PC-3 (cell line): ENCODE measurements around the gene CCIN. TPM values are rescaled to one million over a fixed set of nuclear protein-coding genes. Genes with fewer than 3 reads are reported as not detected.
A peak's percentile ranks its signal among the peaks of the same experiment; 100 is the strongest.

Experiments
- ATAC-seq: fragments of 200-7000 bp; cut with Tn5 transposase; 2 replicates; pipeline ENCODE4 v1.9.1; 2020; ENCODE audit warnings: mild to moderate bottlenecking, moderate library complexity
- BruUV-seq: library from RNA; stranded (reverse); fragments of 400-500 nt; replicated peaks from 2 replicates; lab custom pipeline; 2021; lab: Mats Ljungman, UMichigan
- CTCF ChIA-PET: fragments of 300-600 bp; sonication (Branson Sonifier 250); formaldehyde crosslinking; loops from one replicate; lab custom pipeline; 2022; ENCODE audit warnings: antibody characterized with exemption; lab: Charles Lee
- POLR2A ChIA-PET: fragments of 300-600 bp; sonication (Branson Sonifier 250); formaldehyde crosslinking; loops from one replicate; lab custom pipeline; 2022; ENCODE audit warnings: antibody characterized with exemption; ENCODE audit not compliant: unreplicated experiment; lab: Charles Lee
- DNase-seq: peaks from one replicate; pipeline ENCODE4 v3.0.0-alpha.2; 2015
- H2AFZ ChIP-seq: fragments of 300-600 bp; sonication (generic); 2 replicates; pipeline ENCODE4 v1.6.0; 2016; ENCODE audit warnings: antibody characterized with exemption, low read length
- H3F3A ChIP-seq: fragments of 300-600 bp; sonication (generic); one replicate; pipeline ENCODE4 v1.6.0; 2017; ENCODE audit warnings: antibody characterized with exemption, low read length, control low read depth, mild to moderate bottlenecking; ENCODE audit not compliant: unreplicated experiment
- H3K27ac ChIP-seq: fragments of 300-600 bp; sonication (generic); 2 replicates; pipeline ENCODE4 v1.5.1; 2016; ENCODE audit warnings: mild to moderate bottlenecking, low read length
- H3K27me3 ChIP-seq: fragments of 300-600 bp; sonication (generic); 2 replicates; pipeline ENCODE4 v1.6.1; 2016; ENCODE audit warnings: low read length, mixed read lengths
- H3K36me3 ChIP-seq: fragments of 300-600 bp; sonication (generic); 2 replicates; pipeline ENCODE4 v1.6.1; 2016; ENCODE audit warnings: low read depth, mixed run types, low read length, mixed read lengths
- H3K4me1 ChIP-seq: fragments of 300-600 bp; sonication (generic); 2 replicates; pipeline ENCODE4 v1.5.1; 2016; ENCODE audit warnings: low read length; ENCODE audit not compliant: insufficient read depth
- H3K4me2 ChIP-seq: fragments of 300-600 bp; sonication (generic); 2 replicates; pipeline ENCODE4 v1.6.0; 2016; ENCODE audit warnings: low read length
- H3K4me3 ChIP-seq: fragments of 300-600 bp; sonication (generic); 2 replicates; pipeline ENCODE4 v1.5.1; 2016; ENCODE audit warnings: mild to moderate bottlenecking, low read length, mixed read lengths
- H3K79me2 ChIP-seq: fragments of 300-600 bp; sonication (generic); 2 replicates; pipeline ENCODE4 v1.6.1; 2017; ENCODE audit warnings: low read length, mixed read lengths
- H3K9ac ChIP-seq: fragments of 300-600 bp; sonication (generic); 2 replicates; pipeline ENCODE4 v1.6.0; 2016; ENCODE audit warnings: mild to moderate bottlenecking, low read length
- H3K9me2 ChIP-seq: fragments of 300-600 bp; sonication (generic); replicated peaks from 2 replicates; pipeline ENCODE4 v1.6.1; 2016; ENCODE audit warnings: mixed run types, low read length, mixed read lengths
- H3K9me3 ChIP-seq: fragments of 300-600 bp; sonication (generic); 2 replicates; pipeline ENCODE4 v1.6.1; 2016; ENCODE audit warnings: low read length, mixed read lengths
- H4K20me1 ChIP-seq: fragments of 300-600 bp; sonication (generic); 2 replicates; pipeline ENCODE4 v1.6.1; 2016; ENCODE audit warnings: low read length, mixed read lengths
- CTCF ChIP-seq: fragments of 300-600 bp; sonication (generic); conservative IDR thresholded peaks from 2 replicates; pipeline ENCODE4 v1.5.1; 2017; ENCODE audit warnings: antibody characterized with exemption, low read depth, mild to moderate bottlenecking, low read length
- EZH2 ChIP-seq: fragments of 300-600 bp; sonication (generic); IDR thresholded peaks from one replicate; pipeline ENCODE4 v1.6.1; 2017; ENCODE audit warnings: antibody characterized with exemption, mild to moderate bottlenecking, low read length; ENCODE audit not compliant: unreplicated experiment
- EZH2phosphoT487 ChIP-seq: fragments of 300-600 bp; sonication (generic); IDR thresholded peaks from 2 replicates; pipeline ENCODE4 v1.6.1; 2018; ENCODE audit warnings: mild to moderate bottlenecking, antibody characterized with exemption, low read length, borderline replicate concordance
- intact Hi-C: fragments of 100-400 bp; cut with micrococcal nuclease; formaldehyde crosslinking; loops from 2 replicates; pipeline ENCODE4 v1.9.0; 2023
- total RNA-seq: library from RNA; depleted of rRNA; stranded (reverse); fragments of >200 nt; gene quantifications from 2 replicates; pipeline ENCODE4 v1.2.3, GENCODE V29; 2014

The CCIN gene
- total RNA-seq, 1 experiment from 2014 or later = 0.22 TPM

GRCh38 chr9:36163786-36164170, 5.4 kb upstream of the CCIN start:
- Histone ChIP-seq H3K4me1 (peaks cover 13% of the 10 kb centered on the region), H3K27me3 (no peaks in the 10 kb centered on the region), H4K20me1 (no peaks in the 10 kb centered on the region), H3K36me3 (no peaks in the 10 kb centered on the region), H3K27ac (peak overlapping the region; percentile 48), H3K9me3 (no peaks in the 10 kb centered on the region), H3F3A (no peaks in the 10 kb centered on the region), H3K79me2 (no peaks in the 10 kb centered on the region), H3K4me2 (peak overlapping the region; percentile 29; the same call in 1 of the 2 replicates), H3K9me2 (no peaks in the 10 kb centered on the region), H3K9ac (no peak overlapping the region), H2AFZ (peak overlapping the region; percentile 42; the same call in 1 of the 2 replicates), H3K4me3 (no peak overlapping the region)
- ATAC-seq (peak; percentile 41), DNase-seq (peak; percentile 42)
- ChIA-PET CTCF (interaction anchor here (0.6 to 1.0 kb wide), 2 partner anchors 27 to 175 kb away, joined by 4 read pairs; partner anchors contain the start of gene CLTA), POLR2A (no interaction called here)
- no TSS peak for BruUV-seq
- TF ChIP-seq CTCF (no peak), EZH2 (no peak), EZH2phosphoT487 (no peak)
- intact Hi-C loops = no loop called here

- Histone ChIP-seq H3K9me2 (no peaks in the 10 kb centered on the region), H3K79me2 (no peaks in the 10 kb centered on the region), H3K4me2 (no peak overlapping the region), H2AFZ (no peak overlapping the region), H3K9me3 (no peaks in the 10 kb centered on the region), H4K20me1 (no peaks in the 10 kb centered on the region), H3K27ac (no peak overlapping the region), H3K4me3 (no peak overlapping the region), H3K4me1 (peaks cover 13% of the 10 kb centered on the region), H3K27me3 (no peaks in the 10 kb centered on the region), H3K9ac (no peak overlapping the region), H3K36me3 (no peaks in the 10 kb centered on the region), H3F3A (no peaks in the 10 kb centered on the region)
- DNase-seq = no peak
- ATAC-seq = no peak
- CTCF ChIA-PET = interaction anchor here (0.6 to 1.0 kb wide), 2 partner anchors 26 to 354 kb away, joined by 4 read pairs; partner anchors contain the start of gene CLTA
- intact Hi-C loops = no loop called here
- BruUV-seq = no TSS peak
- POLR2A ChIA-PET = interaction anchor here (0.6 kb wide), 1 partner anchor 1990 kb away, joined by 3 read pairs; no protein-coding TSS in a partner anchor
- no peak for TF ChIP-seq CTCF
- TF ChIP-seq EZH2 = no peak
- no peak for TF ChIP-seq EZH2phosphoT487
Observed at GRCh38 chr9:36164372-36164771, 4.8 kb upstream of the CCIN start.

GRCh38 chr9:36164989-36165388, 4.2 kb upstream of the CCIN start:
- Histone ChIP-seq H3K79me2 (no peaks in the 10 kb centered on the region), H4K20me1 (no peaks in the 10 kb centered on the region), H2AFZ (no peak overlapping the region), H3F3A (no peaks in the 10 kb centered on the region), H3K9ac (no peak overlapping the region), H3K9me2 (no peaks in the 10 kb centered on the region), H3K4me1 (peaks cover 13% of the 10 kb centered on the region), H3K27me3 (no peaks in the 10 kb centered on the region), H3K9me3 (no peaks in the 10 kb centered on the region), H3K4me2 (no peak overlapping the region), H3K4me3 (no peak overlapping the region), H3K27ac (no peak overlapping the region), H3K36me3 (no peaks in the 10 kb centered on the region)
- TF ChIP-seq EZH2 (no peak), EZH2phosphoT487 (no peak), CTCF (no peak)
- CTCF ChIA-PET = interaction anchor here (0.6 to 1.5 kb wide), 3 partner anchors 17 to 355 kb away, joined by 3 to 7 read pairs (median 4); no protein-coding TSS in a partner anchor
- POLR2A ChIA-PET = interaction anchor here (0.6 kb wide), 1 partner anchor 1990 kb away, joined by 3 read pairs; no protein-coding TSS in a partner anchor
- ATAC-seq (no peak), DNase-seq (no peak)
- intact Hi-C loops = no loop called here
- no TSS peak for BruUV-seq
